Endothelial cell of umbilical vein (primary cell): ENCODE data around the gene LPIN1. TPM values are rescaled to one million over a fixed set of nuclear protein-coding genes. Genes with fewer than 3 reads are reported as not detected.

Source experiments
- BruUV-seq: library from RNA; stranded (reverse); fragments of 400-500 nt; replicated peaks from 2 replicates; lab custom pipeline; 2021; lab: Mats Ljungman, UMichigan
- CTCF ChIA-PET: fragments of 300-600, 350-600 bp; sonication (Branson Sonifier 250); formaldehyde crosslinking; loops from one replicate; lab custom pipeline; 2021; ENCODE audit warnings: antibody characterized with exemption, inconsistent platforms; lab: Charles Lee
- POLR2A ChIA-PET: fragments of 300-600, 350-600 bp; sonication (Branson Sonifier 250); formaldehyde crosslinking; loops from one replicate; lab custom pipeline; 2021; ENCODE audit warnings: antibody characterized with exemption, inconsistent platforms; lab: Charles Lee
- DNase-seq: peaks from one replicate; pipeline ENCODE4 v3.0.0-alpha.2; 2011; ENCODE audit warnings: low read depth, low spot score
- FAIRE-seq: peaks from 2 replicates; lab custom pipeline; 2011; peaks lifted over from hg19 to GRCh38; lab: Jason Lieb, UNC
- H2AFZ ChIP-seq: 2 replicates; pipeline ENCODE4 v1.6.0; 2012; ENCODE audit warnings: low read depth, low read length, control low read depth, inconsistent platforms
- H3K27ac ChIP-seq: 2 replicates; pipeline ENCODE4 v1.5.1; 2011; ENCODE audit warnings: low read depth, mild to moderate bottlenecking, control low read depth, low read length, moderate library complexity; ENCODE audit not compliant: insufficient read depth
- H3K27me3 ChIP-seq, 2 experiments: 2 replicates each; pipeline versions ENCODE4 v1.6.0 to v1.6.1; 2011; ENCODE audit warnings: low read length in 2 of 2, mixed read lengths in 1 of 2; ENCODE audit not compliant: control insufficient read depth in 2 of 2, insufficient read depth in 2 of 2
- H3K36me3 ChIP-seq, 2 experiments: 2 replicates in 1 of 2; 3 replicates in 1 of 2; pipeline ENCODE4 v1.5.1; 2011; ENCODE audit warnings: low read length in 2 of 2, mild to moderate bottlenecking in 1 of 2, moderate library complexity in 1 of 2; ENCODE audit not compliant: control insufficient read depth in 2 of 2, insufficient read depth in 2 of 2; ENCODE audit errors: extremely low read depth in 1 of 2
- H3K4me1 ChIP-seq: 3 replicates; pipeline ENCODE4 v1.5.1; 2011; ENCODE audit warnings: mild to moderate bottlenecking, low read length; ENCODE audit not compliant: control insufficient read depth, insufficient read depth; ENCODE audit errors: extremely low read depth
- H3K4me2 ChIP-seq: 2 replicates; pipeline ENCODE4 v1.6.1; 2011; ENCODE audit warnings: low read length, control low read depth, mixed read lengths; ENCODE audit not compliant: insufficient read depth
- H3K4me3 ChIP-seq, 3 experiments: fragments of 200-600 bp in 1 of 3; sonication (generic), shearing (Covaris generic) in 1 of 3; replicated peaks in 1 of 3; 2 replicates each; pipeline ENCODE4 v1.5.1; 2011 to 2016; ENCODE audit warnings: control low read depth in 3 of 3, low read length in 3 of 3, mild to moderate bottlenecking in 2 of 3, inconsistent platforms in 1 of 3, low read depth in 1 of 3, moderate library complexity in 1 of 3; ENCODE audit not compliant: insufficient read depth in 1 of 3
- H3K79me2 ChIP-seq: 2 replicates; pipeline ENCODE4 v1.6.0; 2012; ENCODE audit warnings: low read length, inconsistent platforms; ENCODE audit not compliant: control insufficient read depth, insufficient read depth
- H3K9ac ChIP-seq: replicated peaks from 2 replicates; pipeline ENCODE3; 2011; ENCODE audit warnings: low read length, control low read depth; ENCODE audit not compliant: insufficient read depth; ENCODE audit errors: extremely low read depth
- H3K9me1 ChIP-seq: replicated peaks from 3 replicates; pipeline ENCODE4 v1.6.0; 2011; ENCODE audit warnings: mild to moderate bottlenecking, low read length; ENCODE audit not compliant: control insufficient read depth, insufficient read depth; ENCODE audit errors: extremely low read depth
- H3K9me3 ChIP-seq: replicated peaks from 2 replicates; pipeline ENCODE4 v1.5.1; 2012; ENCODE audit warnings: low read length, inconsistent platforms; ENCODE audit not compliant: control insufficient read depth, insufficient read depth
- H4K20me1 ChIP-seq: replicated peaks from 2 replicates; pipeline ENCODE3; 2011; ENCODE audit warnings: mild to moderate bottlenecking, low read length; ENCODE audit not compliant: control insufficient read depth, insufficient read depth; ENCODE audit errors: extremely low read depth
- EZH2 ChIP-seq: IDR thresholded peaks from 2 replicates; pipeline ENCODE4 v1.6.1; 2012; ENCODE audit warnings: borderline replicate concordance, low read depth, mild to moderate bottlenecking, moderate library complexity, low read length, inconsistent platforms; ENCODE audit not compliant: severe bottlenecking
- FOS ChIP-seq: IDR thresholded peaks from 2 replicates; pipeline ENCODE4 v1.6.1; 2011; ENCODE audit warnings: mild to moderate bottlenecking, low read length, moderate library complexity, borderline replicate concordance; ENCODE audit not compliant: insufficient read depth
- GATA2 ChIP-seq: IDR thresholded peaks from 2 replicates; pipeline ENCODE4 v1.7.0; 2011; ENCODE audit warnings: low read depth, mild to moderate bottlenecking, moderate library complexity, mixed read lengths, low read length; ENCODE audit not compliant: insufficient read length, insufficient read depth
- JUN ChIP-seq: IDR thresholded peaks from 2 replicates; pipeline ENCODE4 v1.6.1; 2011; ENCODE audit warnings: borderline replicate concordance, low read depth; ENCODE audit not compliant: insufficient read length, insufficient read depth
- MYC ChIP-seq: IDR thresholded peaks from one replicate; pipeline ENCODE4 v1.6.1; 2011; ENCODE audit warnings: mild to moderate bottlenecking, low read depth, low read length
- POLR2A ChIP-seq: IDR thresholded peaks from 2 replicates; pipeline ENCODE4 v1.6.1; 2012; ENCODE audit warnings: low read depth, mild to moderate bottlenecking, control low read depth, low read length
- POLR2AphosphoS5 ChIP-seq: IDR thresholded peaks from 2 replicates; pipeline ENCODE4 v1.6.1; 2012; ENCODE audit warnings: low read depth, mild to moderate bottlenecking, control low read depth, low read length, moderate library complexity; ENCODE audit not compliant: insufficient read depth
- dilution Hi-C: fragments of 300-500 bp; cut with MboI; formaldehyde crosslinking; loops from one replicate; pipeline ENCODE4 v1.15.0; 2019; ENCODE audit warnings: low sequenced_read_pairs; ENCODE audit not compliant: extremely low pct_ligation_motif_present
- intact Hi-C: fragments of 100-400 bp; cut with micrococcal nuclease; formaldehyde crosslinking; loops from one replicate; pipeline ENCODE4 v1.10.0; 2022
- polyA plus RNA-seq, 4 experiments: library from polyadenylated mRNA; depleted of rRNA in 3 of 4; stranded (reverse) in 3 of 4; unstranded in 1 of 4; fragments of >200 nt; gene quantifications; 2 replicates each; pipeline versions ENCODE4 v1.2.1 to v1.2.3, GENCODE V29; 2011 to 2012; ENCODE audit warnings: missing spikeins in 1 of 4
- total RNA-seq: library from RNA; stranded (reverse); gene quantifications from 2 replicates; pipeline ENCODE4 v1.2.3, GENCODE V29; 2021
- TF ChIP-seq, protein P1 (sequence below): IDR thresholded peaks from 2 replicates; pipeline ENCODE4 v1.6.1; 2011; ENCODE audit not compliant: insufficient read depth, insufficient read length
- TF ChIP-seq, protein P2 (sequence below), 2 donors: IDR thresholded peaks; 1 replicate in 1 of 2; 2 replicates in 1 of 2; pipeline ENCODE4 v1.5.1; 2011; ENCODE audit warnings: low read length in 2 of 2, mild to moderate bottlenecking in 2 of 2, moderate library complexity in 2 of 2, control low read depth in 1 of 2, inconsistent platforms in 1 of 2, low read depth in 1 of 2; ENCODE audit not compliant: insufficient read depth in 1 of 2; ENCODE audit errors: extremely low read depth in 1 of 2

The LPIN1 gene
- total and polyA plus RNA-seq, 2 donors (not counting 3 experiments of a cell fraction or from before 2014, with no cell fraction given), result 26.6 to 80.4 TPM

DNA sequence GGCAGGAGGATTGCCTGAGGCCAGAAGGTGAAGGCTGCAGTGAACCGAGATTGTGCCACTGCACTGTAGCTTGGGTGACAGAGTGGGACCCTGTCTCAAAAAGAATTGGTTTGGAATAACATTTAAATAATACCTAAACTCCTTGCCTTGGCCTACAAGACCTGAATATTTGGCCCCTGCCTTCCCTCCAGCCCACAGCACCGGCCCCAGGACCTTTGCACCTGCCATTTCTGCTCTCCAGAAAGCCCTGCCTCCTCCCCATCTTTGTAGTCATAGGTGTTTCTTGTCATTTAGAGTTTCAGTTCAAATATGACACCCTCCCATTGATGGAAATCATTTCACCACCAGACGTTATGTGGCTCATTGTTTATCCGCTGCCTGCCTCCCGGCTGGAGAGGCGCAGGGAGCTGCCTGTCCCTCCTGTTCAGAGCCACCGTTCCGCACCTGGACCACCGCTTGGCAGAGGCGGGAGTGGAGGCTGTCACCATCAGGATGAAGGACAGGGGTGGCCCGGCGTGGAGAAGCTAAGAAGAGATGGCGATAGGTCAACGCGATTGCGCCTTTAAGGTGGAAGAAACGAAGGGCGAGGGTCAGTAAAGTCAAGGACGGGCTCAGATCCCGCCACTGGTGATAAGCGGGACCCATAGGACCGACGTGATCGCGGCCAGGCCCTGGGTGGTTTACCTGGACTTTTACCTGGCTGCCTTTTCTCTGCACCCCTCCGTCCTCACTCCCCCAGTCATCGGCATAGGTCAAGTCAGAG lies 638 bp upstream of the LPIN1 start:
- Histone ChIP-seq H3K27me3 (no peaks in the 10 kb centered on the region), H3K4me3 (no peak overlapping the region), H3K9me3 (no peaks in the 10 kb centered on the region), H3K36me3 (no peaks in the 10 kb centered on the region), H3K27ac (peak overlapping the region; percentile 47), H3K4me1 (peaks cover 56% of the 10 kb centered on the region), H3K9ac (peak overlapping the region; percentile 43), H2AFZ (peak overlapping the region; percentile 84), H3K9me1 (no peaks in the 10 kb centered on the region), H3K4me2 (peak overlapping the region; percentile 26), H3K79me2 (peaks cover 42% of the 10 kb centered on the region), H4K20me1 (no peaks in the 10 kb centered on the region)
- FAIRE-seq, result no peak
- dilution Hi-C loops, result no loop called here
- intact Hi-C loops, result loop anchor here (10.0 kb wide), 3 partner anchors 281 to 811 kb away; partner anchors contain the start of gene E2F6
- TF ChIP-seq POLR2AphosphoS5, result no peak
- no peak for TF ChIP-seq EZH2
- TF ChIP-seq, protein P1, sequence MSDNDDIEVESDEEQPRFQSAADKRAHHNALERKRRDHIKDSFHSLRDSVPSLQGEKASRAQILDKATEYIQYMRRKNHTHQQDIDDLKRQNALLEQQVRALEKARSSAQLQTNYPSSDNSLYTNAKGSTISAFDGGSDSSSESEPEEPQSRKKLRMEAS, result no peak
- TF ChIP-seq, protein P2, sequence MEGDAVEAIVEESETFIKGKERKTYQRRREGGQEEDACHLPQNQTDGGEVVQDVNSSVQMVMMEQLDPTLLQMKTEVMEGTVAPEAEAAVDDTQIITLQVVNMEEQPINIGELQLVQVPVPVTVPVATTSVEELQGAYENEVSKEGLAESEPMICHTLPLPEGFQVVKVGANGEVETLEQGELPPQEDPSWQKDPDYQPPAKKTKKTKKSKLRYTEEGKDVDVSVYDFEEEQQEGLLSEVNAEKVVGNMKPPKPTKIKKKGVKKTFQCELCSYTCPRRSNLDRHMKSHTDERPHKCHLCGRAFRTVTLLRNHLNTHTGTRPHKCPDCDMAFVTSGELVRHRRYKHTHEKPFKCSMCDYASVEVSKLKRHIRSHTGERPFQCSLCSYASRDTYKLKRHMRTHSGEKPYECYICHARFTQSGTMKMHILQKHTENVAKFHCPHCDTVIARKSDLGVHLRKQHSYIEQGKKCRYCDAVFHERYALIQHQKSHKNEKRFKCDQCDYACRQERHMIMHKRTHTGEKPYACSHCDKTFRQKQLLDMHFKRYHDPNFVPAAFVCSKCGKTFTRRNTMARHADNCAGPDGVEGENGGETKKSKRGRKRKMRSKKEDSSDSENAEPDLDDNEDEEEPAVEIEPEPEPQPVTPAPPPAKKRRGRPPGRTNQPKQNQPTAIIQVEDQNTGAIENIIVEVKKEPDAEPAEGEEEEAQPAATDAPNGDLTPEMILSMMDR (IDR thresholded peaks at IDR 0.05; ENCODE audit: extremely low read depth in 1 of 2, insufficient read depth in 1 of 2, low read depth in 1 of 2, low read length in 2 of 2), result no peak
- no peak for TF ChIP-seq MYC
- no peak for TF ChIP-seq POLR2A
- no peak for TF ChIP-seq FOS
- TF ChIP-seq GATA2, result no peak
- no peak for TF ChIP-seq JUN
- DNase-seq, result no peak
- POLR2A ChIA-PET, result interaction anchor here (1.1 to 1.6 kb wide), 2 partner anchors 16 to 49 kb away, joined by 3 read pairs; no protein-coding TSS in a partner anchor
- TSS peak; percentile 27 for BruUV-seq
- CTCF ChIA-PET, result interaction anchor here (0.7 to 5.0 kb wide), 9 partner anchors 8 to 58 kb away, joined by 3 to 69 read pairs (median 10); no protein-coding TSS in a partner anchor
